ENCODE results near the gene MIA3. TPM values are rescaled to one million over a fixed set of nuclear protein-coding genes. Genes with fewer than 3 reads are reported as not detected.
"Not testable (repeated sequence)": the region's sequence is repeated elsewhere in the genome, so short reads cannot be mapped to it uniquely, and the experiment has no call there.

Gene MIA3
- total RNA-seq, 1 donor from 2014 or later, result 66.0 TPM

GRCh38 chr1:222665964-222666363 lies 48.1 kb downstream of the MIA3 start:
- ATAC-seq, result no peak
- TF ChIP-seq CTCF (IDR thresholded peaks at IDR 0.05), result no peak
- intact Hi-C loops (cut with DNase I), result no loop called here
- DNase-seq, result no peak
- peaks cover 83% of the 10 kb centered on the region for H3K36me3 ChIP-seq
- no peaks in the 10 kb centered on the region for H3K4me1 ChIP-seq
- no peak overlapping the region for H3K27ac ChIP-seq
- H3K4me3 ChIP-seq, result no peak overlapping the region
- no peaks in the 10 kb centered on the region for H3K27me3 ChIP-seq (ENCODE audit: low read depth)
- H3K9me3 ChIP-seq, result no peaks in the 10 kb centered on the region

GRCh38 chr1:222668184-222668583 lies 50.3 kb downstream of the MIA3 start:
- DNase-seq; H3K27ac ChIP-seq; intact Hi-C loops (cut with DNase I); ATAC-seq; H3K4me1 ChIP-seq; H3K27me3 ChIP-seq (ENCODE audit: low read depth); H3K9me3 ChIP-seq; H3K4me3 ChIP-seq: not testable (repeated sequence)
- peaks cover 83% of the 10 kb centered on the region for H3K36me3 ChIP-seq

GRCh38 chr1:222669107-222669506 lies 51.2 kb downstream of the MIA3 start:
- intact Hi-C loops (cut with DNase I); H3K27me3 ChIP-seq (ENCODE audit: low read depth); ATAC-seq; H3K9me3 ChIP-seq; DNase-seq; H3K27ac ChIP-seq; H3K4me3 ChIP-seq; H3K4me1 ChIP-seq: not testable (repeated sequence)
- peaks cover 83% of the 10 kb centered on the region for H3K36me3 ChIP-seq

- TF ChIP-seq CTCF (IDR thresholded peaks at IDR 0.05), result no peak
- Histone ChIP-seq H3K27ac (no peak overlapping the region), H3K4me1 (no peaks in the 10 kb centered on the region), H3K4me3 (no peak overlapping the region), H3K9me3 (no peaks in the 10 kb centered on the region), H3K27me3 (ENCODE audit: low read depth) (no peaks in the 10 kb centered on the region), H3K36me3 (peaks cover 83% of the 10 kb centered on the region)
- ATAC-seq (no peak), DNase-seq (no peak)
- intact Hi-C loops (cut with DNase I), result no loop called here
Measured at GRCh38 chr1:222670110-222670509, 52.2 kb downstream of the MIA3 start.

GRCh38 chr1:222680080-222680479 lies 62.2 kb downstream of the MIA3 start:
- Histone ChIP-seq H3K4me1 (no peaks in the 10 kb centered on the region), H3K9me3 (no peaks in the 10 kb centered on the region), H3K27ac (no peak overlapping the region), H3K27me3 (ENCODE audit: low read depth) (no peaks in the 10 kb centered on the region), H3K4me3 (no peak overlapping the region), H3K36me3 (peaks cover 56% of the 10 kb centered on the region)
- intact Hi-C loops (cut with DNase I), result no loop called here
- TF ChIP-seq CTCF (IDR thresholded peaks at IDR 0.05), result no peak
- DNase-seq (no peak), ATAC-seq (no peak)

- no peaks in the 10 kb centered on the region for H3K9me3 ChIP-seq
- no peak for DNase-seq
- intact Hi-C loops (cut with DNase I), result no loop called here
- H3K4me3 ChIP-seq, result no peak overlapping the region
- no peaks in the 10 kb centered on the region for H3K27me3 ChIP-seq (ENCODE audit: low read depth)
- H3K27ac ChIP-seq, result no peak overlapping the region
- peaks cover 62% of the 10 kb centered on the region for H3K36me3 ChIP-seq
- no peaks in the 10 kb centered on the region for H3K4me1 ChIP-seq
- no peak for ATAC-seq
- TF ChIP-seq CTCF (IDR thresholded peaks at IDR 0.05), result no peak
Measured at GRCh38 chr1:222691016-222691415, 73.1 kb downstream of the MIA3 start.

- TF ChIP-seq CTCF (IDR thresholded peaks at IDR 0.05), result no peak
- ATAC-seq (no peak), DNase-seq (no peak)
- intact Hi-C loops (cut with DNase I), result no loop called here
- H3K4me1 ChIP-seq, result no peaks in the 10 kb centered on the region
- H3K4me3 ChIP-seq, result no peak overlapping the region
- H3K27ac ChIP-seq, result no peak overlapping the region
- H3K27me3 ChIP-seq (ENCODE audit: low read depth), result no peaks in the 10 kb centered on the region
- peaks cover 43% of the 10 kb centered on the region for H3K36me3 ChIP-seq
- H3K9me3 ChIP-seq, result no peaks in the 10 kb centered on the region
Measured at GRCh38 chr1:222694927-222695326, 77.0 kb downstream of the MIA3 start.
